ENCODE measurements around the gene RUNX1.
A peak's percentile ranks its signal among the peaks of the same experiment; 100 is the strongest.

Gene RUNX1

GRCh38 chr21:34748862-34749261 lies 300.2 kb downstream of the RUNX1 start:
- no peak for TF ChIP-seq CTCF (IDR thresholded peaks at IDR 0.05; ENCODE audit: low read depth, low read length, missing control alignments)
- DNase-seq (ENCODE audit: low read depth): no peak
- no peak overlapping the region for H3K4me3 ChIP-seq (ENCODE audit: low read depth, low read length)

- peak; percentile 43 for DNase-seq (ENCODE audit: low read depth)
- TF ChIP-seq CTCF (IDR thresholded peaks at IDR 0.05; ENCODE audit: low read depth, low read length, missing control alignments): peak; percentile 80
- peak overlapping the region; percentile 44 for H3K4me3 ChIP-seq (ENCODE audit: low read depth, low read length)
Measured at GRCh38 chr21:34745557-34746255, 303.4 kb downstream of the RUNX1 start.

GRCh38 chr21:34744801-34745200 lies 304.3 kb downstream of the RUNX1 start:
- H3K4me3 ChIP-seq (ENCODE audit: low read depth, low read length): no peak overlapping the region
- no peak for TF ChIP-seq CTCF (IDR thresholded peaks at IDR 0.05; ENCODE audit: low read depth, low read length, missing control alignments)
- no peak for DNase-seq (ENCODE audit: low read depth)

- no peak for DNase-seq (ENCODE audit: low read depth)
- no peak overlapping the region for H3K4me3 ChIP-seq (ENCODE audit: low read depth, low read length)
- no peak for TF ChIP-seq CTCF (IDR thresholded peaks at IDR 0.05; ENCODE audit: low read depth, low read length, missing control alignments)
Measured at GRCh38 chr21:34743831-34744230, 305.3 kb downstream of the RUNX1 start.

- no peak for TF ChIP-seq CTCF (IDR thresholded peaks at IDR 0.05; ENCODE audit: low read depth, low read length, missing control alignments)
- H3K4me3 ChIP-seq (ENCODE audit: low read depth, low read length): no peak overlapping the region
- no peak for DNase-seq (ENCODE audit: low read depth)
Measured at GRCh38 chr21:34743285-34743684, 305.8 kb downstream of the RUNX1 start.

- no peak for TF ChIP-seq CTCF (IDR thresholded peaks at IDR 0.05; ENCODE audit: low read depth, low read length, missing control alignments)
- no peak overlapping the region for H3K4me3 ChIP-seq (ENCODE audit: low read depth, low read length)
- DNase-seq (ENCODE audit: low read depth): no peak
Measured at GRCh38 chr21:34740198-34740597, 308.9 kb downstream of the RUNX1 start.

Data from GM12864 (cell line).